Stimulated activated naive CD4-positive, alpha-beta T cell (primary cell): ENCODE data around the gene MMRN2.
"Not testable (repeated sequence)": the region's sequence is repeated elsewhere in the genome, so short reads cannot be mapped to it uniquely, and the experiment has no call there.

ENCODE experiments used
- DNase-seq, 6 experiments: peaks; one replicate each; lab custom pipeline; 2025; lab: John Stamatoyannopoulos, UW

Gene MMRN2, protein sequence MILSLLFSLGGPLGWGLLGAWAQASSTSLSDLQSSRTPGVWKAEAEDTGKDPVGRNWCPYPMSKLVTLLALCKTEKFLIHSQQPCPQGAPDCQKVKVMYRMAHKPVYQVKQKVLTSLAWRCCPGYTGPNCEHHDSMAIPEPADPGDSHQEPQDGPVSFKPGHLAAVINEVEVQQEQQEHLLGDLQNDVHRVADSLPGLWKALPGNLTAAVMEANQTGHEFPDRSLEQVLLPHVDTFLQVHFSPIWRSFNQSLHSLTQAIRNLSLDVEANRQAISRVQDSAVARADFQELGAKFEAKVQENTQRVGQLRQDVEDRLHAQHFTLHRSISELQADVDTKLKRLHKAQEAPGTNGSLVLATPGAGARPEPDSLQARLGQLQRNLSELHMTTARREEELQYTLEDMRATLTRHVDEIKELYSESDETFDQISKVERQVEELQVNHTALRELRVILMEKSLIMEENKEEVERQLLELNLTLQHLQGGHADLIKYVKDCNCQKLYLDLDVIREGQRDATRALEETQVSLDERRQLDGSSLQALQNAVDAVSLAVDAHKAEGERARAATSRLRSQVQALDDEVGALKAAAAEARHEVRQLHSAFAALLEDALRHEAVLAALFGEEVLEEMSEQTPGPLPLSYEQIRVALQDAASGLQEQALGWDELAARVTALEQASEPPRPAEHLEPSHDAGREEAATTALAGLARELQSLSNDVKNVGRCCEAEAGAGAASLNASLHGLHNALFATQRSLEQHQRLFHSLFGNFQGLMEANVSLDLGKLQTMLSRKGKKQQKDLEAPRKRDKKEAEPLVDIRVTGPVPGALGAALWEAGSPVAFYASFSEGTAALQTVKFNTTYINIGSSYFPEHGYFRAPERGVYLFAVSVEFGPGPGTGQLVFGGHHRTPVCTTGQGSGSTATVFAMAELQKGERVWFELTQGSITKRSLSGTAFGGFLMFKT

DNA sequence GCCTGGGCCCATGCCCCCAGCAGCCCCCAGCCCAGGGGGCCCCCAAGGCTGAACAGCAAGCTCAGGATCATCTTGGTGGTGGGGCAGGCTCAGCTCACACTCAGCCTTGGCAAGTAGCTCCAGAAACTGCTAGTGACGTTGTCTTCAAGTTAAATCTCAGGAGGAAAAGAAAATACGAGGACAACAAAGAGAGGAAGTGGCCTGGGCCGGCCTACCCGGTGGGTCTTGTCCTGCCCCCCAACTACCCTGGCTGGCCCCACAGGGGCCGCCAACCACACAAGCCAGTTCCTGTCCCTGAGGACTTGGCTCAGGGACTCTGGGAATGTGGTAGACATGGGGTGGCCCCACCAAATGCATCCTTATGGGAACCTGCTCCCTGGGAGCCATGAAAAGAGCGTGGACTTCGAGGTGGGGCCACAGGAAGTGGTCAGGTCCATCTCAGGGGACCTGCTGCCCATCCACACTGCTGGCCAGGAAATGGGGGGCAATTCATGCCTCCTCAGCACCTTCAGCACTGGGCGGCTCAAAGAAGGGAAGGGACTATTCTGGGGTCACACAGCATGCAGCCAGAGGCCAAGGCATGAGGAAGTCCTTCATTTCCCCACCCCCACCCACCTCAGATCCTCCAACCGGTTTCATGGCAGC is at the start of gene MMRN2:
Gene MMRN2 (minus strand): TSS at position 145 of the 645 bp plus-strand sequence. CDS start 74 bp downstream, at position 71.
- DNase-seq = no peak

DNA sequence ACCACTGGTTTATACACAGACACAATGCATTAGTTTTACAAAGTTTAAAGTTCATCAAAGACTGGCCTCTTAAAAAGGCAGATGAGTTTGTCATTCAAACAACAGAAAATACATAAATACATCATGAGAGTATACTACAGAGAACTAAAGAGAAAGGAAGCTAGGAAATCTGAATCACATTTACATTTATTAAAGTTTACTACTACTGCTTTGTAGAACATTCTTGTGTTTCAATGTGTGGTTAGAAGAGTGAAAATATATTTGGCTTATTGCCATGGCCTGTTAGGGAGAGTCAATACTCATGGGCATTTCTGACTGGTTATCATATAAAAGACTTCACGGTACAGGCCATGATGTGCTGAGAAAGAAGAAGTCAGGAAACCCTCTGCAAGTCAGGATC is 49.7 kb upstream of the MMRN2 start:
- not testable (repeated sequence) for DNase-seq

DNA sequence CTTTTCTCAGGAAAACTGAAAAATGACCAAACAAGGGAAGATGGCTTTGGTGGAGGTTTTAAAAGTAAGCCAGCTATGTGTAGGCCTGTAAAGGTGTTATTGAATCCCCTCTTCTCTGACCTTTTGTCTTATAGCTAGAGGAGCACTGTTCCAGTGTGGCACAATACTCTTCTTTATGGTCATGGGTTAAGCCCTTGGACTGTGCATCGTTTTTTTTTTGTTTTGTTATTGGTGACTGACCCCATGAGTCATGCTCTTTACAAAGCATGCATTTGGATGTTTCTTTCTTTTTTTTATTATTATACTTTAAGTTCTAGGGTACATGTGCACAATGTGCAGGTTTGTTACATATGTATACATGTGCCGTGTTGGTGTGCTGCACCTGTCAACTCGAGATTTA is 43.1 kb upstream of the MMRN2 start:
- DNase-seq = no peak

DNA sequence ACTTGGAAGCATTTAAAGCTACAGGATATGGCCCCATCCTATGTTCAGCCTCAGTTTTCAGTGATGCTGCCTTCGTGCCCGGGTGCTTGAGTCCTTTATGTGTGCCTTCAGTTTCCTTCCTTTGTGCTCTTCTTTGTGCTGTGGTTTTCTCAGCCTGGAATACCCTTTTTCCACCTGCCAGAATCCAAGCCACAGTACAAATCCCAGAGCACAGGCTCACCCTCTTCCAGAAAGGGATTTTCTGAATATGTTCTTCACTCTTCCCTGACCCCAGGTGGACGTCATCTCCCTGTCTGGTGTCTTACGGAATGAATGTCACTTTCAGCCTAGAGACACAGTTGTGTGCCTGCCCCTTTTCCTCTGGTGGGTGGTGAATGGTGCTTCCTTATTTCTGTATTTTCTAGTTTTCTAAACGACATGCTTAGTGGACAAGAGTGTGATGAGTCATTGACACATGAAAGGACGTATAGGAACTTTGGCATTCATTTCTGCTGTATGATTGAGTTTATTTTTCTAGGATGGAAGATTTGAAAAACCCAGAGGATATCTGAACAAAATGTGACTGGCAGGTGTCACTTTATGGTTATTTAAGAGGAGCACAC is 42.5 kb upstream of the MMRN2 start:
- DNase-seq = not testable (repeated sequence)

DNA sequence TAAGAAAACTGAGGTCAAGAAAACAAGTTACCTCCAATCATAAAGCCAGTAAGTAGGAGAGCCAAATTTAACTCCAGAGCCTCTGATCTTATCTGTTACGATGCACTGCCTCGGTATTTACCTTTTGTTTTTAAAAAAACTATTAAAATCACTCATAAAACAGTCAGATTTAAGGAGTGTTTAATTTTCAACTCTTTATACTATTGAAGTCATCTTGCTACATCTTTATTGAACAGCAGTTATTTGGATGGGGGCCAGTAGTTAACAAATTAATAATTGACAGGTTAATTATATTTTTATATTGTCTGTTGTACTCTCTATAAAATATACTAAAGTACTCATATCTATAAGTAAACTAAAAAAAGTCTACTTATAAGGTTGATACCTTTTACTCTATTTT is 35.5 kb upstream of the MMRN2 start:
- DNase-seq = no peak

DNA sequence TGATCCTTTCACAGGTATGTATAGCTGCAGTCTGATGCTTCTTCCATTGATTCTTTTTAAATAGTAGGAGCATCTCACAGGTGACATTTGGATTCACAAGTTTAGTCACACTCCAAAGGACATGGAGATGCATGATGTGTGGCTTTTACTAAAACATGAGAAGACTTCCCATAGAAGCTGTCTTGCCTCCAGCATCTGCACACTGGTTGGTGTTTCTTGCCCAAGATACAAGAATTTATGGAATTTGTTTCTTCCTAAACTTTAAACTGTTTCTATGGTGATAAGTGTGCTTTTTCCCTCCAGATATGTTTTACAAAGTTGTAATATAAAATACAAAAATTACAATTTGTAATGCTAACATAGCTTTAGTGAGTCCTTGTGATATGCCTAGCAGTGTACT is 35.0 kb upstream of the MMRN2 start:
- DNase-seq = no peak

DNA sequence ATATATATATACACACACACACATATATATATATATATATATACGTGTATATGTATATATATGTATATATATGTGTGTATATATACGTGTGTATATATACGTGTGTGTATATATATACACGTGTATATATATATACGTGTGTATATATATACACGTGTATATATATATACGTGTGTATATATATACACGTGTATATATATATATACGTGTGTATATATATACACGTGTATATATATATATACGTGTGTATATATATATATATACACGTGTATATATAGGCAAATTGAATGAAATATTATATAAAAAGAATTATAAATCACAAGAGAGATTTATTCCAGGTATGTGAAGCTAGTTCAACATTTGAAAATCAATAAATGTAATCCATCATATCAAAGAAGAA is 33.9 kb upstream of the MMRN2 start:
- DNase-seq = not testable (repeated sequence)

DNA sequence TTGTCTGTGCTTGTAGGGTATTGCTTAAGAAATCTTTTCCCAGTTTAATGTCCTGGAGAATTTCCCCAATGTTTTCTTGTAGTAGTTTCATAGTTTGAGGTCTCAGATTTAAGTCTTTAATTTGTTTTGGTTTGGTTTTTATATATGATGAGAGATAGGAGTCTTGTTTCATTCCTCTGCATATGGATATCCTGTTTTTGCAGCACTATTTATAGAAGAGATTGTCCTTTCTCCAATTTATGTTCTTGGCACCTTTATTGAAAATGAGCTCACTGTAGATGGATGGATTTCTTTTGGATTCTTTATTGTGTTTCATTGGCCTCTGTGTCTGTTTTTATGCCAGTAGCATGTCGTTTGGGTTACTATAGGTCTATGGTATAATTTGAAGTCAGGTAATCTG is 31.1 kb upstream of the MMRN2 start:
- no peak for DNase-seq

DNA sequence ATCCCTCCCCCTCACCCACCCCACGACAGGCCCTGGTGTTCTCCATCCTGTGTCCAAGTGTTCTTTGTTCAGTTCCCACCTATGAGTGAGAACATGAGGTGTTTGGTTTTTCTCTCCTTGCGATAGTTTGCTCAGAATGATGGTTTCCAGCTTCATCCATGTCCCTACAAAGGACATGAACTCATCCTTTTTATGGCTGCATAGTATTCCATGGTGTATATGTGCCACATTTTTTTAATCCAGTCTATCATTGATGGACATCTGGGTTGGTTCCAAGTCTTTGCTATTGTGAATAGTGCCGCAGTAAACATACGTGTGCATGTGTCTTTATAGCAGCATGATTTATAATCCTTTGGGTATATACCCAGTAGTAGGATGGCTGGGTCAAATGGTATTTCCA is 27.1 kb upstream of the MMRN2 start:
- not testable (repeated sequence) for DNase-seq

DNA sequence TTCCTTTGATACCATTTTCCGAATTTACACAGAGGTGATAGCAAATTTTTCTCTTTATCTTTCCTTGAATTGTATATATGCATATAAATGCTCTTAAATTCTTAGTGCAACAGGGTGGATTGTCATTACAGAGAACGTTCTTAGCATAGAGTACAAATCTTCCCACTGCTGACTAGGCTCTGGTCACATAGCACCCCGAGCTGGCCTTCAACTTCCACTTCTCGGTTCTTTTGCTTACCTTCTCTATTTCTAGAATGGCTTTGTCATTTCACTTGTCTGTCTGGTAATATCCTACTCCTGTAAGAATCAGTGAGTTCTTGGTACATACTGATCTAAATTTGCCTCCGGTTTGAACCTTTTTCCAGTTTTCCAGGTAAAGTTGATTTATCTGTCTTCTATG is 24.3 kb upstream of the MMRN2 start:
- no peak for DNase-seq

DNA sequence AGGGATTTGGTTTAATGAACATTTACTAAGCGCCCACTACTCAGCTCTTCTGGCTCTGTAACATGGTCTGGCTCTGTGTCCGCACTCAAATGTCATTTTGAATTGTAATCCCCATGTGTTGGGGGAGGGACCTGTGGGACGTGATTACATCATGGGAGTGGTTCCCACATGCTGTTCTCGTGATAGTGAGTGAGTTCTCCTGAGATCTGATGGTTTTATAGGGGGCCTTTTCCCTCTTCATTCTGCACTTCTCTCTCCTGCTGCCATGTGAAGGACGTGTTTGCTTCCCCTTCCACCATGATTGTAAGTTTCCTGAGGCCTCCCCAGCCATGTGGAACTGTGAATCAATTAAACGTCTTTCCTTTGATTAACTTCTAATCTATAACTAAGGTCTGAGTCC is 23.6 kb upstream of the MMRN2 start:
- not testable (repeated sequence) for DNase-seq

DNA sequence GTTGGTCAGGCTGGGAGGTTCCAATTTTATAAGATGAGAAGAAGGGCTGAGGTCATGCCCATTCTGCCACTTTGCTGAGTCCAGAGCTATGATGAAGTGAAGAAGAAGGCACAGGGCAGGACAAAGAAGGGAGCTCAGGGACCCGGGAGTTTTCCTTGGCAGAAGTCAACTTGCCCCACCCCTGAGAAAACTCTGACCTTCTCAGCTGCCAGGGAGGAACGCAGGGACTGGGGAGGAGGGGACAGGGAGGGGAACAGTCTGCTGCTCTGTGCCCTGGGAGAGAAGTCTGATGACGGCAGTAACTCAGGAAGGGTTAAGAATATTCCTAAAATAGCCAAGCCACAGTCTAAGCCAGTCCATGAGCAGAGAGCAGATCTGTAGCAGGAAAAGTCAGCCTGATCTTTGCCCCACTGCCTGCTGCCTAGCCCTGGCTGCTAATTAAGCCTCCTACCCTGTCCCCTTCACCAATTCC is 22.6 kb upstream of the MMRN2 start:
- DNase-seq = no peak

DNA sequence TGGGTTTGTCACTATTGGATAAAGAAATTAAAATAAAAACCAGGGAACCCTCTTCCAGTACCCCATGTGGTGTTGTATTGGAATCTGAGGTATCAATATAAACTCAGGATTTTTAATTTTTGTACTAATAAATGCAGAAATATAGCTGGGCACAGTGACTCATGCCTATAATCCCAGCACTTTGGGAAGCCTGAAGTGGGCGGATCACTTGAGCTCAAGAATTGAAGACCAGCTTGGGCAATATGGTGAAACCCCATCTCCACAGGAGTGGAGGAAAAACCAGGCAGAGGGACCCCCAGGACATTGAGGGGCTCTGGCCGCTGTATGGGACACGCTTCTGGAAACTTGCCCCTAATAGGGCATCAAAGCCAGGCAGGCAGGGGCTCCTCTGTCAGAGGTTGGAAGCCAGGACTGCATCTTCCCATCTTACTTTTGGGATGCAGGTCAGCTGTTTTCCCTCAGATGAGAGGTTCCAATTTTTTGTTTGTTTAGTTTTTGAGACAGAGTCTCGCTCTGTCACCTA is 21.9 kb upstream of the MMRN2 start:
- DNase-seq = no peak

DNA sequence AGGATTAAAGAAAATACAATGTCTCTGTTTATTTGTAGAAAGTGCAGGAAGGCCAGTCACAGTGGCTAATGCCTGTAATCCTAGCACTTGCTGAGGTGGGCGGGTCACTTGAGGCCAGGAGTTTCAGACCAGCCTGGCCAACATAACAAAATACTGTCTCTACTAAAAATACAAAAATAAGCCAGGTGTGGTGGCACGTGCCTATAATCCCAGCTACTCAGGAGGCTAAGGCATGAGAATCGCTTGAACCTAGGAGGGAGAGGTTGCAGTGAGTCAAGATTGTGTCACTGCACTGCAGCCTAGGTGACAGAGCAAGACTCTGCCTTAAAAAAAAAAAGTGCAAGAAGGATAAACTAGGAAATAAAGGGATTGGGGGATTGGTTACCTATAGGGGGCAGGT is 21.0 kb upstream of the MMRN2 start:
- not testable (repeated sequence) for DNase-seq

DNA sequence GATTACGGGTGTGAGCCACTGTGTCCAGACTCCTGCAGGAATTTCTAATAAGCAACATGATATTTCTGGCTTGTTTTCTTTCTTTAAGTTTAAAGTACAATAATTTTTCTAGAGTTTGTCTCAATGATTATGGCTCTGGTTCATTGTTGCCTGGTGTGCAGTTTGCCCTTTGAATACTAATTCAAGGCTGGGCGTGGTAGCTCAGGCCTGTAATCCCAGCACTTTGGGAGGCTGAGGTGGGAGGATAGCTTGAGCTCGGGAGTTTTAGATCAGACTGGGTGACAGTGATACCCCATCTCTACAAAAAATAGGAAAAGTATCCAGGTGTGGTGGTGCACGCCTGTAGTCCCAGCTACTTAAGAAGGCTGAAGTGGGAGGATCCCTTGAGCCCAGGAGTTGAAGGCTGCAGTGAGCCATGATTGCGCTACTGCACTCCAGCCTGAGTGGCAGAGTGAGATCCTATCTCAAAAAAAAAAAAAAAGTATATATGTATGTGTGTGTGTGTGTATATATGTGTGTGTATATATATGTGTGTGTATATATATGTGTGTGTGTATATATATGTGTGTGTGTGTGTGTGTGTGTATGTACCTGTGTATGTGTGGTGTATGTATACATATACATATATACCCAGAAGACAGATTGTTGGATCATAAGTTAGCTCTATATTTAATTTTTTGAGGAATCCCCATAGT is 19.1 kb upstream of the MMRN2 start:
- DNase-seq = no peak

DNA sequence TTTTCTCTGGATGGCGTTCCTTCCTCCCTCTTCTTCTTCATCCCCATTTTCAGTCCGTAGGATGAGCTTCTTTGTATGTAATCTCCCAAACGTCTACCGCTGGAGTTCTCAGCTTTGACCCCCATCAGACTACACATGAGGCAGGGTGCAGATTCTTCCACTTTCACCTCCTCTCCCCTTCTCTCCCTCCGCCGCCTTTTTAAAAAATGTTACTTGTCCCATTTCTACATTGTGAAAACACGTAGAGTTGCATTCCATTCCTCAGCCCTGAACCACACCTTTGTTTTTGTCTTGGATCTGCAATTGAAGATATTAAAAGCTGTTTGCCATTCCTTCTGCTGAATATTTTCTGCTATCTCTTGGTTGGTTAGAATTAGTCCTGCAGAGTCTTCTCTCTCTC is 17.1 kb upstream of the MMRN2 start:
- no peak for DNase-seq

DNA sequence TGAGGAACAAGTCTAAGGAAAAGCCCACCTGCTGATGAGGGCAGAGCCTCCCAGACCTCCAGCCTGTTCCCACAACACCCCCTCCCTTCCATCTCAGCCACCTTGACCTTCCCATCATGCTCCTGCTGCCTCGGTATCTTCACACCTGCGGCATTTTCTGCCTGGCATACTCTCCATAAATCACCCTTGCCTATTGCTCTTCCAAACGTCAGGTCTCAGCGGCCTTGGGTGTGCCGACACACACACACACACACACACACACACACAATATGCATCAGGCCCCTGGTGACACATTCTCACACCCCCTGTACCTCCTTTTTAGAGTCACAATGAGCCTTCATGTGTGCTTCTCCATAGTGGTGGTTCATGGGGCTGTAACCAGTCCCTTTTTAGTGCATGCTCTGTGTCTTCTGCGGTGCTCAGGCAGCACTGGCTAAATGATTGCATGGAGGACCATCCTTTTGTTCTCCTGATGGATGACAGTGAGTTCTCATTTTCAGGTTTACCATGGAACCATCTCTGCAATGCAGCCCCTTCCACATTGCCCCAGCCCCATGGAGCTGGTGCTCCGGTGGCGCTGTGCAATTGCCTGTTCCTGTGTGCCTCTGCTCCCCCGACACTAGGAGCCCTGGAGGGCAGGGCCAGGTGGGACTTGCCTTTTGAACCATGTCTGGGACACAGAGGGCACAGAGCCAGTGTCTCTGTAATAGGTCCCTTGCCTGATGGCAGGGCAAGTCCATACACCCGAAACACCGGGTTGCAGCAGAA is 15.4 kb upstream of the MMRN2 start:
- no peak for DNase-seq

DNA sequence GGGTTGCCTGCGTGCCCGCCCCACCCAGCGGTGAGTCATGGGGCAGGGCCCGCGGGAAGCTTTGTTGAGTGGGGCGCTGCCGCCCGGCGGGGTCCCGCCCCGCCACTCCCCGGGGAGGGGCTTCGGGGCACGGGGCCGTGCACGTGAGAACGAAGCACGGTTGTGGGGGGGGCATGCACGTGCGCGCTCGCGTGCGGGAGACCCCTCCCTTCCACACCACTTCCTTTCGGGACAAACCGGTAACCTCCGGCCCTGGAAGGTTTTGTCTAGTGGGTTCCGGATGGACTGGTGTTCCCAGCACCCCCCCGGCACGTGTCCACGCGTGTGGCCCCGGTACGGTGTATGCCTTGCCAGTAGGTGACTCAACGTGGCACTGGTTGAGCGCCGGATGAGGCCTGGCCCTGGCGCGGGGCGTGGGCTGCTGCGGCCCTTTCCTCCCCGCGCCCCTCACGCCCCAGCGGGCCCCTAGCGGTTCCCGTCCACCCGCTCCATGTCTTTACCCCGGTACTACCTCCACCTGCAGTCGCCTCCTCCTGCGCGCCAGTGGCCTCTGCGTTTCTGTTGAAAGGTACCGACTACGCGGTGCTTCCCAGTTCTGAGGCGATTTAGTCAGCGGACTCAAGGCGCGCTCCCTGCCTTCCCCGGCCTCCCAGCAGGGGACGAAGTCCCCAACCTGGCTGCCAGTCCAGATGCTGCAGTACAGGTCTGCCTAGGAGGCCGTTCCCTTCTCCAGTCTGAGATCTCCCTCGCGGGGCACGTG is 14.0 kb upstream of the MMRN2 start:
- peak; percentile 83 to 93 (median 88) for DNase-seq

DNA sequence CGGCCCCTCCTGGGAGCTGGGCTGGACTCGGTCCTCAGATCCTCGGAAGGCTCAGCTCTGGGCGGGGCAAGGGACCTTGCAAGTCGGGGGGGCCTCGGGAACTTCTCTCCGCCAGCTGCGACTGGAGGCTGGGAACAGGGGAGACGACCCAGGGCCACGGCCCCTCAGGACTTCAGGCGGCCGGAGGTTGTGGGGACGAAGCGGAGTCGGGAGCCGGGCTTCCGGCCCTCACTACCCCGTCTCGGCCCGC is 13.5 kb upstream of the MMRN2 start:
- DNase-seq = no peak
